HuH-7.5 (cell line): ENCODE results near the gene ADM2.

ENCODE experiments used
- DNase-seq: peaks from one replicate; pipeline ENCODE4 v3.0.0; 2011; ENCODE audit warnings: low spot score

Gene ADM2

GRCh38 chr22:50445071-50445879, 36.1 kb upstream of the ADM2 start:
- no peak for DNase-seq

GRCh38 chr22:50445880-50446707, 35.2 kb upstream of the ADM2 start:
- no peak for DNase-seq

- no peak for DNase-seq
Measured at GRCh38 chr22:50446708-50447575, 34.4 kb upstream of the ADM2 start.

- DNase-seq: no peak
Measured at GRCh38 chr22:50447576-50448551, 33.5 kb upstream of the ADM2 start.

- DNase-seq: no peak
Measured at GRCh38 chr22:50452649-50453048, 28.7 kb upstream of the ADM2 start.

GRCh38 chr22:50454556-50455075, 26.7 kb upstream of the ADM2 start:
- DNase-seq: no peak

- DNase-seq: no peak
Measured at GRCh38 chr22:50455201-50455600, 26.1 kb upstream of the ADM2 start.

GRCh38 chr22:50456026-50456425, 25.3 kb upstream of the ADM2 start:
- no peak for DNase-seq

GRCh38 chr22:50456466-50457234, 24.7 kb upstream of the ADM2 start:
- no peak for DNase-seq

GRCh38 chr22:50459016-50459415, 22.3 kb upstream of the ADM2 start:
- DNase-seq: no peak

- DNase-seq: no peak
Measured at GRCh38 chr22:50459496-50460140, 21.7 kb upstream of the ADM2 start.

GRCh38 chr22:50460938-50461337, 20.4 kb upstream of the ADM2 start:
- no peak for DNase-seq

GRCh38 chr22:50461536-50461935, 19.8 kb upstream of the ADM2 start:
- no peak for DNase-seq

GRCh38 chr22:50461979-50462540, 19.3 kb upstream of the ADM2 start:
- no peak for DNase-seq

- DNase-seq: no peak
Measured at GRCh38 chr22:50463188-50463900, 18.0 kb upstream of the ADM2 start.

GRCh38 chr22:50464451-50464850, 16.9 kb upstream of the ADM2 start:
- no peak for DNase-seq

GRCh38 chr22:50465066-50465930, 16.0 kb upstream of the ADM2 start:
- DNase-seq: no peak

- DNase-seq: no peak
Measured at GRCh38 chr22:50467341-50467740, 14.0 kb upstream of the ADM2 start.
